Measurements from ENCODE around the gene SLC66A3.

- TF ChIP-seq, protein P1, sequence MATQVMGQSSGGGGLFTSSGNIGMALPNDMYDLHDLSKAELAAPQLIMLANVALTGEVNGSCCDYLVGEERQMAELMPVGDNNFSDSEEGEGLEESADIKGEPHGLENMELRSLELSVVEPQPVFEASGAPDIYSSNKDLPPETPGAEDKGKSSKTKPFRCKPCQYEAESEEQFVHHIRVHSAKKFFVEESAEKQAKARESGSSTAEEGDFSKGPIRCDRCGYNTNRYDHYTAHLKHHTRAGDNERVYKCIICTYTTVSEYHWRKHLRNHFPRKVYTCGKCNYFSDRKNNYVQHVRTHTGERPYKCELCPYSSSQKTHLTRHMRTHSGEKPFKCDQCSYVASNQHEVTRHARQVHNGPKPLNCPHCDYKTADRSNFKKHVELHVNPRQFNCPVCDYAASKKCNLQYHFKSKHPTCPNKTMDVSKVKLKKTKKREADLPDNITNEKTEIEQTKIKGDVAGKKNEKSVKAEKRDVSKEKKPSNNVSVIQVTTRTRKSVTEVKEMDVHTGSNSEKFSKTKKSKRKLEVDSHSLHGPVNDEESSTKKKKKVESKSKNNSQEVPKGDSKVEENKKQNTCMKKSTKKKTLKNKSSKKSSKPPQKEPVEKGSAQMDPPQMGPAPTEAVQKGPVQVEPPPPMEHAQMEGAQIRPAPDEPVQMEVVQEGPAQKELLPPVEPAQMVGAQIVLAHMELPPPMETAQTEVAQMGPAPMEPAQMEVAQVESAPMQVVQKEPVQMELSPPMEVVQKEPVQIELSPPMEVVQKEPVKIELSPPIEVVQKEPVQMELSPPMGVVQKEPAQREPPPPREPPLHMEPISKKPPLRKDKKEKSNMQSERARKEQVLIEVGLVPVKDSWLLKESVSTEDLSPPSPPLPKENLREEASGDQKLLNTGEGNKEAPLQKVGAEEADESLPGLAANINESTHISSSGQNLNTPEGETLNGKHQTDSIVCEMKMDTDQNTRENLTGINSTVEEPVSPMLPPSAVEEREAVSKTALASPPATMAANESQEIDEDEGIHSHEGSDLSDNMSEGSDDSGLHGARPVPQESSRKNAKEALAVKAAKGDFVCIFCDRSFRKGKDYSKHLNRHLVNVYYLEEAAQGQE (IDR thresholded peaks at IDR 0.05): no peak
- TF ChIP-seq, protein P2, sequence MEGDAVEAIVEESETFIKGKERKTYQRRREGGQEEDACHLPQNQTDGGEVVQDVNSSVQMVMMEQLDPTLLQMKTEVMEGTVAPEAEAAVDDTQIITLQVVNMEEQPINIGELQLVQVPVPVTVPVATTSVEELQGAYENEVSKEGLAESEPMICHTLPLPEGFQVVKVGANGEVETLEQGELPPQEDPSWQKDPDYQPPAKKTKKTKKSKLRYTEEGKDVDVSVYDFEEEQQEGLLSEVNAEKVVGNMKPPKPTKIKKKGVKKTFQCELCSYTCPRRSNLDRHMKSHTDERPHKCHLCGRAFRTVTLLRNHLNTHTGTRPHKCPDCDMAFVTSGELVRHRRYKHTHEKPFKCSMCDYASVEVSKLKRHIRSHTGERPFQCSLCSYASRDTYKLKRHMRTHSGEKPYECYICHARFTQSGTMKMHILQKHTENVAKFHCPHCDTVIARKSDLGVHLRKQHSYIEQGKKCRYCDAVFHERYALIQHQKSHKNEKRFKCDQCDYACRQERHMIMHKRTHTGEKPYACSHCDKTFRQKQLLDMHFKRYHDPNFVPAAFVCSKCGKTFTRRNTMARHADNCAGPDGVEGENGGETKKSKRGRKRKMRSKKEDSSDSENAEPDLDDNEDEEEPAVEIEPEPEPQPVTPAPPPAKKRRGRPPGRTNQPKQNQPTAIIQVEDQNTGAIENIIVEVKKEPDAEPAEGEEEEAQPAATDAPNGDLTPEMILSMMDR (IDR thresholded peaks at IDR 0.05; ENCODE audit: low read depth, low read length, missing input control): no peak
- TF ChIP-seq ATF3 (IDR thresholded peaks at IDR 0.05): no peak
- no peak for TF ChIP-seq TAF1 (conservative IDR thresholded peaks at IDR 0.05)
- TF ChIP-seq SP1 (IDR thresholded peaks at IDR 0.05): no peak
Observed at GRCh38 chr2:11124760-11125068, 30.6 kb upstream of the SLC66A3 start.
